GM12872 (cell line): Measurements from ENCODE around the gene MRPS35.

Experiments
- TF ChIP-seq, protein P1 (sequence below): IDR thresholded peaks from 3 replicates; pipeline ENCODE4 v1.5.1; 2011; ENCODE audit warnings: low read depth, mild to moderate bottlenecking, low read length, moderate library complexity; ENCODE audit not compliant: insufficient read depth

MRPS35 gene

DNA sequence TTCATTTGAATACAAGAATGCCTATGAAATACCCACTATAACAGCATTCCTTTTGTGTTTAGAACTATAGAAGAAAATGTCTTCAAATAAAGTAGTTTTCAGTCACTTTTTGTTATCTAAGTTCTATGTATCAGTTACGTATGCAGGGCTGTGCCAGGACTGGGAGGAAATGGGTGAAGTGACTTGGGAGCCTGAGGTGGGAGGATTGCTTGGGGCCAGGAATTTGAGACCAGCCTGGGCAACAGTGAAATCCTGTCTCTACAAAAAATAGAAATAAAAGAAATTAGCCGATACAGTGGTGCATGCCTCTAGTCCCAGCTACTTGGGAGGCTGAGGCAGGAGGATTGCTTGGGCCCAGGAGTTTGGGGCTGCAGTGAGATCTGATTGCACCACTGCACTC is 92.3 kb downstream of the MRPS35 start:
- TF ChIP-seq, protein P1, sequence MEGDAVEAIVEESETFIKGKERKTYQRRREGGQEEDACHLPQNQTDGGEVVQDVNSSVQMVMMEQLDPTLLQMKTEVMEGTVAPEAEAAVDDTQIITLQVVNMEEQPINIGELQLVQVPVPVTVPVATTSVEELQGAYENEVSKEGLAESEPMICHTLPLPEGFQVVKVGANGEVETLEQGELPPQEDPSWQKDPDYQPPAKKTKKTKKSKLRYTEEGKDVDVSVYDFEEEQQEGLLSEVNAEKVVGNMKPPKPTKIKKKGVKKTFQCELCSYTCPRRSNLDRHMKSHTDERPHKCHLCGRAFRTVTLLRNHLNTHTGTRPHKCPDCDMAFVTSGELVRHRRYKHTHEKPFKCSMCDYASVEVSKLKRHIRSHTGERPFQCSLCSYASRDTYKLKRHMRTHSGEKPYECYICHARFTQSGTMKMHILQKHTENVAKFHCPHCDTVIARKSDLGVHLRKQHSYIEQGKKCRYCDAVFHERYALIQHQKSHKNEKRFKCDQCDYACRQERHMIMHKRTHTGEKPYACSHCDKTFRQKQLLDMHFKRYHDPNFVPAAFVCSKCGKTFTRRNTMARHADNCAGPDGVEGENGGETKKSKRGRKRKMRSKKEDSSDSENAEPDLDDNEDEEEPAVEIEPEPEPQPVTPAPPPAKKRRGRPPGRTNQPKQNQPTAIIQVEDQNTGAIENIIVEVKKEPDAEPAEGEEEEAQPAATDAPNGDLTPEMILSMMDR = no peak

DNA sequence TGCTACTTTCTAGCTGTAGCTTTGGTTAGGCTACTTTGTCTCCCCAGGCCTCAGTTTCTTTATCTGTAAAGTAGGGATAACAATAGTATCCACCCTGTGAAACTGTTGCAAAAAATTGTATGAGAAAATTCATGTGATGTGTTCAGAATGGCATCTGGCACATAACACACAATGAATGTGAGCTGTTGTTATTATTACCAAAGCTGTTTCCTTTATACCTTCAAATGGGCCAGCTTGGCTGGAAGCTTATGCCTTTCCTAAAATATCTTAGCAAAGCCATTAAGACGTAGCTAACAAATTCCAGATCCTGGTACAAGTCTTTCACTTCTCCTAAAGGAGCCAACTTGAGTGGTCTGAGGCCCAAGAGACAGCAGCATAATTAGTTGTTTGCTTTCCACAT is 94.6 kb downstream of the MRPS35 start:
- TF ChIP-seq, protein P1 = no peak
